WI38 (cell line): ENCODE data around the gene NPIPB8.
"Not testable (repeated sequence)": the region's sequence is repeated elsewhere in the genome, so short reads cannot be mapped to it uniquely, and the experiment has no call there.

Source experiments
- H3K4me3 ChIP-seq: 2 replicates; pipeline ENCODE4 v1.5.1; 2011; ENCODE audit warnings: low read depth, mild to moderate bottlenecking, control low read depth, low read length
- CTCF ChIP-seq: IDR thresholded peaks from 2 replicates; pipeline ENCODE4 v1.5.1; 2012; ENCODE audit warnings: low read depth, mild to moderate bottlenecking, control low read depth, low read length

Gene NPIPB8

GRCh38 chr16:28621481-28622155, 16.2 kb upstream of the NPIPB8 start:
- no peak for TF ChIP-seq CTCF
- no peak overlapping the region for H3K4me3 ChIP-seq

- H3K4me3 ChIP-seq = not testable (repeated sequence)
Observed at GRCh38 chr16:28622532-28623171, 15.2 kb upstream of the NPIPB8 start.

- no peak for TF ChIP-seq CTCF
- H3K4me3 ChIP-seq = no peak overlapping the region
Observed at GRCh38 chr16:28623172-28623711, 14.6 kb upstream of the NPIPB8 start.

- not testable (repeated sequence) for H3K4me3 ChIP-seq
Observed at GRCh38 chr16:28630905-28631304, 7.0 kb upstream of the NPIPB8 start.

GRCh38 chr16:28636093-28636823, 1.6 kb upstream of the NPIPB8 start:
- not testable (repeated sequence) for H3K4me3 ChIP-seq

- H3K4me3 ChIP-seq = not testable (repeated sequence)
Observed at GRCh38 chr16:28638359-28638758, 494 bp downstream of the NPIPB8 start.

GRCh38 chr16:28639959-28640358, 2.1 kb downstream of the NPIPB8 start:
- not testable (repeated sequence) for H3K4me3 ChIP-seq

GRCh38 chr16:28666264-28666663, 28.4 kb downstream of the NPIPB8 start:
- not testable (repeated sequence) for H3K4me3 ChIP-seq

GRCh38 chr16:28667480-28667879, 29.6 kb downstream of the NPIPB8 start:
- H3K4me3 ChIP-seq = not testable (repeated sequence)

- not testable (repeated sequence) for H3K4me3 ChIP-seq
Observed at GRCh38 chr16:28668199-28668598, 30.3 kb downstream of the NPIPB8 start.

- H3K4me3 ChIP-seq = not testable (repeated sequence)
Observed at GRCh38 chr16:28688327-28688952, 50.6 kb downstream of the NPIPB8 start.

- not testable (repeated sequence) for H3K4me3 ChIP-seq
Observed at GRCh38 chr16:28689425-28689824, 51.6 kb downstream of the NPIPB8 start.

- not testable (repeated sequence) for H3K4me3 ChIP-seq
Observed at GRCh38 chr16:28691722-28692121, 53.9 kb downstream of the NPIPB8 start.

- not testable (repeated sequence) for H3K4me3 ChIP-seq
Observed at GRCh38 chr16:28693257-28693950, 55.5 kb downstream of the NPIPB8 start.

GRCh38 chr16:28699792-28700191, 61.9 kb downstream of the NPIPB8 start:
- H3K4me3 ChIP-seq = not testable (repeated sequence)

- H3K4me3 ChIP-seq = not testable (repeated sequence)
Observed at GRCh38 chr16:28700349-28700748, 62.5 kb downstream of the NPIPB8 start.

- H3K4me3 ChIP-seq = not testable (repeated sequence)
Observed at GRCh38 chr16:28701384-28701783, 63.5 kb downstream of the NPIPB8 start.
